Putamen (tissue), 1 donor: ENCODE data around the gene RNF26.
A peak's percentile ranks its signal among the peaks of the same experiment; 100 is the strongest.

Experiments used
- DNase-seq: peaks from one replicate; pipeline ENCODE4 v3.0.0-alpha.2; 2016; ENCODE audit warnings: low spot score

Gene RNF26

GRCh38 chr11:119334174-119334930, at the start of gene RNF26:
Gene RNF26 (plus strand): TSS chr11:119334527. CDS start chr11:119335123, 596 bp downstream.
- DNase-seq, result peak; percentile 98

GRCh38 chr11:119285431-119285830, 48.9 kb upstream of the RNF26 start:
- DNase-seq, result no peak

- DNase-seq, result no peak
These were observed 46.1 kb upstream of the RNF26 start for GRCh38 chr11:119288219-119288618.

- no peak for DNase-seq
These were observed 43.3 kb upstream of the RNF26 start for GRCh38 chr11:119290894-119291497.

GRCh38 chr11:119293461-119293860, 40.9 kb upstream of the RNF26 start:
- DNase-seq, result no peak

- no peak for DNase-seq
These were observed 39.1 kb upstream of the RNF26 start for GRCh38 chr11:119295178-119295577.

GRCh38 chr11:119297938-119298337, 36.4 kb upstream of the RNF26 start:
- no peak for DNase-seq

- DNase-seq, result no peak
These were observed 35.6 kb upstream of the RNF26 start for GRCh38 chr11:119298726-119299125.

GRCh38 chr11:119299416-119299815, 34.9 kb upstream of the RNF26 start:
- DNase-seq, result no peak

GRCh38 chr11:119300198-119300964, 33.9 kb upstream of the RNF26 start:
- DNase-seq, result no peak

GRCh38 chr11:119303227-119303718, 31.1 kb upstream of the RNF26 start:
- DNase-seq, result no peak

GRCh38 chr11:119305556-119306372, 28.6 kb upstream of the RNF26 start:
- DNase-seq, result no peak

- no peak for DNase-seq
These were observed 27.9 kb upstream of the RNF26 start for GRCh38 chr11:119306373-119306890.

GRCh38 chr11:119307219-119307618, 27.1 kb upstream of the RNF26 start:
- no peak for DNase-seq

- no peak for DNase-seq
These were observed 26.4 kb upstream of the RNF26 start for GRCh38 chr11:119307974-119308373.

- DNase-seq, result no peak
These were observed 24.9 kb upstream of the RNF26 start for GRCh38 chr11:119309411-119309810.

- DNase-seq, result no peak
These were observed 24.2 kb upstream of the RNF26 start for GRCh38 chr11:119309953-119310681.

GRCh38 chr11:119310682-119311052, 23.7 kb upstream of the RNF26 start:
- no peak for DNase-seq

- no peak for DNase-seq
These were observed 19.6 kb upstream of the RNF26 start for GRCh38 chr11:119314726-119315125.

- peak; percentile 84 for DNase-seq
These were observed 19.0 kb upstream of the RNF26 start for GRCh38 chr11:119315131-119316015.
